ENCODE results near the gene PNPLA3.

The PNPLA3 gene

DNA sequence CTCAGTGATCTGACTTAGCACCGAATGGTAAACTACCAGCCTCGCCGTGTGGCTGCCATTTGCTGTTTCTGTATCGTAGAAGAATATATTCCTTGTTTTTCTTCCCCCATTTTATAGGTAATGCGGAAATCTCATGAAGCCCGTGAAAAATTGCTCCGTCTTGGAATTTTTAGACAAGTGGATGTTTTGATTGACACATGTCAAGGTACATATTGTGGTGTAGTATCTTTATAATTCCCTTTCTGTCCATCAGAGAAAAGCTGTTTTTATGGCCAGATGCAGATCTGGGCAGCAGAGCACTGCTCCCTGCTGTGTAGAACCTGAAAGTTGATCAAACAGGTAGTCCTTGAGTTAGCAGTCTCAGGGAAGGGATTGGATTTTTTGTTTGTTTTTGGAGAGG lies 45.0 kb downstream of the PNPLA3 start:
- no peak for DNase-seq

DNA sequence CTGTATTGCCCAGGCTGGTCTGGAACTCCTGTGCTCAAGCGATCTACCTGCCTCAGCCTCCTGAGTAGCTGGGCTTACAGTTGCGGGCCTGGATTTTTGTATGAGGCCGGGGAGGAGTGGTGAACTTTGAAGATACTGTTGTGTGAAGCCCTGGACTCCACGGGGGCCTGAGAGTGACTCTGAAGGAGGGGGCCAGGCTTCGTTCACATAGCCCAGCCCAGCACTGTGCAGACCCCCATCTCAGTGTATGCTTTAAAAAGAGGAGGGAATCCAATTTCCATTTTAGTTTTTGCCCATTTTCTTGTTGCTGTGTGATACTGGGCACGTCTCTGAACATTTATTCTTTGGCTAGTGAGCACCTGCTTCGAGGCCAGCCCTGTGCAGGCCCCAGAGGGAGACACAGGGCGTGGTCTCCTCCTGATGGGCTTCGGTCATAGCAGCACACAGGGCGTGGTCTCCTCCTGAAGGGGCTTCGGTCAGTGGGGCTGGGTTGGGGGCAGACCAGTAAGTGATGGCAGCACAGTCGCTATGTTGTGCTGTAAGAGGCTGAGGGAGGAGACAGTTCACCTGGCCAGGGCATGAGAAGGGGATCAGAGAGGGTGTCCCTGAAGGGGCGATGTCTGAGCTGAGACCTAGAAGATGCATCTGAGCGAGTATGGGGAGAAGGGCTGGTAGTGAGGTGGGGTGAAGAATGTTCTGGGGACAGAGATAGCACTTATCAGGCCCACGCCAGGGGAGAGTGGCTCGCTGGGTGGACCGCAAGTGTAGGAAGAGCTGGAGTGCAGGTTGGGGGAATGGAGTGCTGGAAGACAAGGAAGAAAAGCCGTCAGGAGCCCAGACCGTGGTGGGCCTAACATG lies 45.6 kb downstream of the PNPLA3 start:
- no peak for DNase-seq

DNA sequence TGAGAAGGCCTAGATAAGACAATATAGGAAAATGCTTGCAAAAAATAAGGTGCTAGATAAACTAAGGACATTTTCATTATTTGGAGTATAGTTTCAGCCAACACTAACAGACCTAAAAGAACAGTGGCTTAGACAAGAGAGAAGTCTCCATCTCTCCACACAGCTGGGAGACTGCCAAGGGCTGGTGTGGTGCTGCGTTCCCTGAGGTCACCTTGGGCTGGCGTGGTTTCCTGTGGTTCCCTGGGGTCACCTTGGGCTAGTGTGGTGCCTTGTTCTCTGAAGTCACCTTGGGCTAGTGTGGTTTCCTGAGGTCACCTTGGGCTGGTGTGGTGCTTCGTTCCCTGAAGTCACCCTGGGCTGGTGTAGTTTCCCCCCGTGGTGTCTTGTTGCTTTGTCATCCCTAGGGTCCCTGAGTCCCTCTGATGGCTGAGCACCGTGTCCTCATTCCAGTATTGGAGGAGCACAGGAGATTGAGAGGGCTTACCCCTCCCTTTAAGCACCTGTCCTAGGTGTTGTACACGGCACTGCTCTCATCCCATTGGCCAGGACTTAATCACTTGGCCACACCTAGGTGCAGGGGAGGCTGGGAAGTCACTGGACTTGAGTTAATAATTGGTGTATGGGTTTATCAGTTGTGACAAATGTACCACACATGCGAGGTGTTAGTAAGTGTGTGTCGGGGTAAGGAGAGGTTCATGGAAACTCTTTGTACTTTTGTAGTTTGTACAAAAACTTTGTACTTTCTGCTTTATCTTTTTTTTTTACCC lies 46.6 kb downstream of the PNPLA3 start:
- no peak for DNase-seq

DNA sequence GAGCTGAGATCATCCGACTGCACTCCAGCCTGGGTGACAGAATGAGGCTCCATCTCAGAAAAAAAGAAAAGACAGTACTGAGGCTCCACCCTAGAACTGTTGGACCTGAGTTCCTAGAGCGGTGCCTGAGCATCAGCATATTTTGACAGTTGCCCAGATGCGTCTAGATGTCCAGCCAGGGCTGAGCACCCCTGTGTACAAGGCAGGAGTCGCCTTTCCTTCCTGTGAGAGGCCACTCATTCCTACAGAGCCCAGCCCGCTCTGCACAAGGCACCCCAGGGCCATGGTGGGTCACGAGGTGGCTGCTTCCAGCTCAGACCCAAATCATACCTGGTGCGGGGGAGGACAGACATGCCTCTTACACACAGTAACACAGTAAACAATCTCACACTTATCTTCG lies 47.5 kb downstream of the PNPLA3 start:
- no peak for DNase-seq

DNA sequence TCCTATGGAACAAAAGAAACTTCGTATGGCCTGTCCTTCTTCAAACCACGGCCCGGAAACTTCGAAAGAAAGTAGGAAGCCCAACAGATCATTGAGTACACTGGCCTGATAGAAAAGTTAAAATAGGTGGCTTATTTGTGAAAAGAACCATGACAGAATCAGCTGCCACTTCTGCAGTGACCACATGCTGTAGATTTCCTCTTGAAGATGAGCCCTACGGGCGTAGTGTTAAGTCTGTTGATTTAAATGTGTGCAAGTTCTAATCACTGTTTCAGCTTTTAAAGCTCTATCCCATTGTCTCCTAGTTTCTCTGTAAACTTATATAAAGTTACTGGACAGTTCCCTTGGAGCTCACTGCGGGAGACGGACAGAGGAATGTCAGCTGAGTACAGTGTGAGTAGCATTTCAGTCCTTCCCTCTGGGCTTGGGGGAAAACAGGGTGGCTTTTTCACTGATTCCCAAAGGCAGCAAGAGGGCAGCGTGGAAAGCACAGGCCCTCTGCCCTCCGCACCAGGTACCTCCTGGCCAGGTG lies 49.4 kb downstream of the PNPLA3 start:
- DNase-seq, result no peak

DNA sequence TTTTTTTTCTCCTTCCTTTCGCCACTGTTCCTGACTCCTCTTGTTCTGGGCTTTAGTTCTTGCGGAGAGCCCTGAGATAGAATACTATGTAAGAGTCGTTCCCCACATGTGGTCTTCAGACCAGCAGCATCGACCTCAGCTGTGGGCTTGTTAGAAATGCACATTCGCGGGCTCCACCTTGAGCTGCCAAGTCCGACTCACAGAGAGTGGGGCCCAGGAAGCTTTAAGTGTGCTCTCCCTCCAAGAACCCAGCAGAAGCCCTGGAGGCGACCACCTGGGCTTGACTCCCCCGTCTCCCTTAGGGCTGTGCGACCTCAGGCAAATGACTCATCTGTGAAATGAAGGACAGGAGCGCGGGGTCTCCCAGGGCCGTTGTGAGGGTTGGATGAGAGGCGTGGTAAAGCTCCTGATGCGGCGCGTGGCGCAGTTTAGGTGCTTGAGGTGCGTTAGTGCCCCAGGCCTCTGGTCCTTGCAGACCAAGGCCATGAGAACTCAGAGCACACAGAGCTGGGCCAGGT lies 50.5 kb downstream of the PNPLA3 start:
- no peak for DNase-seq

DNA sequence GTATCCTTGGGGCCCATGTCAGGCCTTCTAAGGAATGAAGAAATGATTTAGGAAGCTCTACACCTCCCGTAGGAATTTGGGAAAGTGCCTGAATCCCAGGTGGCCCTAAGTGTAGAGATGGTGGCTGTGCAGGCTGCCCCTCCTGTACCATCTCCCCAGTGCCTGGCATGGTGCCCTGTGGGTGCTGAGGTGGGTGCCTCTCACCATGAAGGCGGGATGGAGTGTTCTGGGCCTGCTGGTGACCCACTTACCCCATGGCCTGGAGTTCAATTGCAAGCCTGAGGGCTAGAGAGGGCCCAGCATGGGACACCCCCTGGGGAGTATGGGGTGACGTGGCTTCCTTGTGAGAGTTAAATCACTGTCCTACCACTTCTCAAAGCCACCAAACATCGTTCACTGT lies 51.4 kb downstream of the PNPLA3 start:
- no peak for DNase-seq

DNA sequence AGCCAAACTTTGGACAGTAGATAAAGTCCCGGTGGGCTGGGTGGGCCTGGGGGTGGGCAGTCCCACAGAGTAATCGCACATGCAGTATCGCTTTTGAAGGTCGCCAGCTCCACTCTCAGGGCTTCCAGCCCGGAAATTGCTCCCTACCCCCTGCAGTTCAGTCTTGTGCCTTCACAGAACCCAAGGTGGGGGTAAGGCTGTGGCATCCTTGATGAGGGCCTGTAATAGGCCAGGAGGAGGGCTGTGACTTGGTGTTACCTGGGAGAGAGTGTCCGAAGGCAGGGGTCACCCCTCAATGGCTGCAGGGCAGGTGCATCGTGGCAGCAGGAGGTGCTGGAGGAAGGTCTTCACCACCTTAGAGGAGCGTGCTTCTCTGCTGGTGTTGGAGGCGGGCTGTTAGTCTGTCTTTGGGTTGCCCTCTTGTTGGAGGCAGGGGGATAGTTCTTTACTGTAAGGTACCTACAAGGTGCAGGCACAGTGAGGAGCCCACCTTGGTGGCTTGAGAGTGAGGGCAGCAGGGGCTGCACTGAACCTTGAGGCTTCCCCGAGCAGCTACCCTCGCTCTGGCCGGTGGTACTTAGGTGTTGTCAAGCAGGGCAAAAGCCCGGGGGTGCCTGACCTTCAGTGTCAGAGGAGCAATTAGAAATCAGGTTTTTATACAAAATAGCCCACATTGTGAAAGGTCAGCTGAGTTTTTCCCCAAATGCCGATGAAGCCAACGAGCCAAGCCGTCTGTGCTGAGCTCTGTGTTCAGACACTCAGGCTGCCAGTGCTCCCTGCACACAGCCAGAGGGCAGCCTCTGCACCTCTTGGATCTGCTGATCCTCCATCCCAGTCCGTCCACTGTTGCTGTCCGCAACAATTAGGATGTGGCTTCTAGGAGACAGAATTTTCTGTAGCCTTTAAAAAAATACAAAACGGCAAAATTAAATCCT lies 53.5 kb downstream of the PNPLA3 start:
- DNase-seq, result no peak

DNA sequence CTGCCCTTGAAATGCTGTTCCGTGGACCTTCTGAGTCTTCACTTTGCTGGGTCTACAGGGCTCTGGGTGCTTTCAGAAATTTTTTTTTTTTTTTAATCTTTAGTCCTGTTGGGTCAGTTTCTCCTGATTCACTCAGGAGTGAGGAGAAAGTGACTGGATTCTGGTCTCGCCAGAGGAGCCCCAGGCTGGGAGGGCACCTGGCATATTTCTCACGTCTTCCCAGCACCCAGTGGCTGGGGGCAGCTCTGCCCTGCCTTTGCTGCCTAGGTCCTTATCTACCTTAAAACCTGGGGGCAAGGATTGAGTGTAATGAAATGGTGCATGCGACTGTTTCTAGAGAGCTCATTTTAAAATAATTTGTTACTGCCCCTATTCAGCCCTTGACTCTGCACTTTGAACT lies 55.0 kb downstream of the PNPLA3 start:
- DNase-seq, result no peak

DNA sequence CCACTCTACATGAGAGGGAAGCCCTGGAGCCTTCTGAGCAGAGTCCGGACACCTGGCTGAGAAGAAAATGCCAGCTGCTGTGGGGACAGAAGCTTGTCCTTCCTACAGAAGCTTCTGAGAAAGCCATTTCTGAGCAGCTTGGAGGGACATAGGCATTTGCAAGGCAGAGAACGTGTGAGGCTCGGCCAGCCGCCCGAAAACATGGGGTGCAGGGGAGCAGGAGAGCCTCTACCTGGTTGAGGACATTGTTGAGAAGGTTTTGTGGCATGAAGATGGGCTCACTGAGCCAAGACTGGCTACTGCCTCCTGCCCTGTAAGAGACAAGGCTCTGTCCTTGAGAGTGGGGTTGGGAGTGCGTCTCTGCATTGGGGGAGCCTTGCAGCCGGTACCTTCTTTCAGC lies 57.0 kb downstream of the PNPLA3 start:
- DNase-seq, result no peak

DNA sequence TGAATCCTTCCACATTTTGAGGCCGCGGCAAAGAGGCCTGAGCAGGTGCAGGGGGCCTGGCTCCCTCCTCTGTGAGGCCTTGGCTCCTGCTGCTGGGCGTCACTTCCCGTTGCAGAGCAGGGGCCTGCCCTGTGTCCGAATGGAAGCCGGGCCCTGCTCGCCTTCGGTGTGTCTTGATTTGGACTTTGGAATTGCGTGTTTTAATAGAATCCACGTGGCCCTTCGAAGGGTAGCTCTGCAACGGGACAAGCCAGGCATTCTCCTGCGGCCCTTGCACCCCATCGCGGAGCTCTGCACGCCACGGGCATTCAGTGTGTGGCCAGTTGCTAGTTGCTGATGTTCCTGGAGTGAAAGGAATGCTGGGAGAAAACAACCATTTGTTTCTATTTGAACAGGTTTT lies 57.4 kb downstream of the PNPLA3 start:
- DNase-seq, result no peak

DNA sequence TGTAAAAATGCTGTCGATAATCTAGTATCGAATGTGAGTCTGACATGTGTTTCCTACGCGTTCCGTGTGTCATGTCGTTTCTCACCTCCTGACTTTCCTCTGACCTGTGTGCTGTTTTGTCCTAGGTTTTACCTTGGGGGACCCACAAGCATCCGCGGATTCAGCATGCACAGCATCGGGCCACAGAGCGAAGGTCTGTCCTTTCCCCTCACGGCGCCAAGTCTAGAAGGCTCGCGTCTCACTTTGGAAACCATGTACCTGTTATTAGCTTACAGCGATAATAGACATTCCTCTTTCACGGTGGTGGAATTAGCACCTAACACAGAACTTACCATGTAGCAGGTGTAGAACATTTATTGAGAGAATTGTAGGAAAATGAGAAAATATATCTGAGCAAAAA lies 60.2 kb downstream of the PNPLA3 start:
- DNase-seq, result no peak

DNA sequence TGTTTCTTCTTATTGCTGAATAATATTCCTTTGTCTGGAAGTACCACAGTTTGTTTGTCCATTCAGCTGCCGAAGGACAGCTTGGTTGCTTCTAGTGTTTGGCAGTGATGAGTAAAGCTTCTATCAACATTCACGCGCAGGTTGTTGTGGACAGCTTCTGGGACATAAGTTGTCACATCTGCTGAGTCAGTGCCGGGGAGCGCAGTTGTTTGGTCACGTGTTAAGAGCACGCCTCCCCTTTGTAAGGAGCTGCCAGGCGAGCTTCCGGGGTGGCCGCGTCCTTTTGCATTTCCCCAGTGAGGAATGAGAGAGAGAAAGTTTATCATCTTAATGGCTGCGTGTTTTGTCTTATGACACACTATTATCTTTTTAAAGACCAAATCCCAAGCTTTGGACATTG lies 61.9 kb downstream of the PNPLA3 start:
- DNase-seq, result no peak

DNA sequence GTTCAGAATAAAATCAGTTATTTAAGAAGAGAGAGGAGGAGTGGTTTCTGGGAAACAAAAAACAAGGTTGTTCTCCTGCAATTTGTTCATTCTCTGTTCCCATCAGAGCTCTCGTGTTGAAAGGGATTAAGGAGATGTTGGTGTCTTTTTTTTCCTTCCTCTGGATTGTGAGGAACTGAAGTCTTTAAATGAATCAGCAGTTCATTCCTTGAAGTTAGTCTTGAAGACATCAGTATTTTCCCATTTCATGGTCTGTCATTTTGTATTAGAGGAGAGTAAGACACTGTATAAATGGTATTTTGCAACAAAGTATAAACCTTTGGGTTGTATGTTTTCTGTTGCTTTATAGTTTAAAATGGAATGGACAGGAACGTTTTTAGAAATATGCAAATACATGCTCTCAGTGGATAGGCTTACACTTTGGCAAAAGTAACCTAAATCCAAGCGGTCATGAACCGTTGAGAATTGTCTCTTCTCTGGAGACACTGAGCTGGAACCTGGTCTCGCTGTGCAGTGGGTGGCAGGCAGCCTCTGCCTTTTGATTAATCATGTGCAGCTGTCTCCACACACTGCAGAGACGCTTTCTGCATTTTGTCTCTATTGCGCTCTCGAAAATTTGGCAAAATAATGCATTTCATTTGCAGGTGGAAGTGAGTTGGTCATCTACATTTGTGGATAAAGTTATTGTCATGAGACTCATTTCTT lies 64.7 kb downstream of the PNPLA3 start:
- no peak for DNase-seq

DNA sequence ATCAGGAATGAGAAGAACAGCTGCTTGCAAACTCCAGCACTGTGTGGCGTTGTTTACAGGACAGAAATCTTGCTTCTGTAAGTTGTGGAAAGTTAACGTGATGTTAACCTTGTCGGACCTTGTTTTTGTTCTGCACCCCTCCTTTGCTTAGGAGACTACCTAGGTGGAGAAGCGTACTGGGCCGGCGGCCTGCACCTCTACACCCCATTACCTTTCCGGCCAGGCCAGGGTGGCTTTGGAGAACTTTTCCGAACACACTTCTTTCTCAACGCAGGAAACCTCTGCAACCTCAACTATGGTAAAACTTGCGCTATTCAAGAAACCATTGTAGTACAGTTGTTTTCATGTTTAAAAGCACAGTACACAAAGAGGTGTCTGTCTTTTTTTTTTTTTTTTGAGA lies 65.4 kb downstream of the PNPLA3 start:
- DNase-seq, result no peak

DNA sequence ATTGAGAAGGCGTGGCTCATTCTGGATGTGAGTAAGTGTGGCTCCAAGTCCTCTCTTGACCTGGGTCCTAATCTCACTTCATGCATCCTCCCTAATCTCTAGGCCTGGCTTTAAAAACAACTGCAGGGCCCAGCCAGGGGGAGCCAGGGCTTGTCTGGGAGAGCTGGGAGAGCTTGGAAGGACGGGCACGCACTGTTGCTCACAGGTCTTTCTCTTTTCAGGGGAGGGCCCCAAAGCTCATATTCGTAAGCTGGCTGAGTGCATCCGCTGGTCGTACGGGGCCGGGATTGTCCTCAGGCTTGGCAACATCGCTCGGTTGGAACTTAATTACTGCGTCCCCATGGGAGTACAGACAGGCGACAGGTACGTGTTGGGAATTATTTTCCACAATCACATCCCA lies 66.4 kb downstream of the PNPLA3 start:
- no peak for DNase-seq

DNA sequence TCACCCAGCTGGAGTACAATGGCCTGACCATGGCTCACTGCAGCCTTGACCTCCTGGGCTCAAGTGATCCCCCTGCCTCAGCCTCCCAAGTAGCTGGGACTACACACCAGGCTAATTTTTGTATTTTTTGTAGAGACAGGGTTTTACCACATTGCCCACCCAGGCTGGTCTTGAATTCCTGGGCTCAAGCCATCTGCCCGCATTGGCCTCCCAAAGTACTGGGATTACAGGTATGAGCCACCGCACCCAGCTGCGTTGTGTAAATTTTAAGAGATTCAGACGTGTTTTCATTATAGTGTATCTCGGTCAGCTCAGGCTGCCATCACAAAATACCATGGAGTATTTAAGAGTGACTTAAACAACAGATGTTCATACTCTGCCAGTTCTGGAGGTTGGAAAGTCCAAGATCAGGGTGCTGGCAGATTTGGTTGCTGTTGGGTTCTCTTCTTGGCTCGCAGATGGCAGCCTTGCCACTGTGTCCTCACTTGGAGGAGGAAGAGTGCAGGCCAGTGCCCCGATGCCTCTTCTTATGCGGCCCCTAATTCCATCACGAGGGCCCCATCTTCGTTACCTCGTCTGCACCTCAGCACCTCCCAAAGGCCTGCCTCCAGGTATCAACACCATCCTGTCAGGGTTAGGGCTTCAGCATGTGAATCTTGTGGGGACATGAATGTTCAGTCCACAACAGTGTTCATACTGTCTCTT lies 67.9 kb downstream of the PNPLA3 start:
- DNase-seq, result no peak

DNA sequence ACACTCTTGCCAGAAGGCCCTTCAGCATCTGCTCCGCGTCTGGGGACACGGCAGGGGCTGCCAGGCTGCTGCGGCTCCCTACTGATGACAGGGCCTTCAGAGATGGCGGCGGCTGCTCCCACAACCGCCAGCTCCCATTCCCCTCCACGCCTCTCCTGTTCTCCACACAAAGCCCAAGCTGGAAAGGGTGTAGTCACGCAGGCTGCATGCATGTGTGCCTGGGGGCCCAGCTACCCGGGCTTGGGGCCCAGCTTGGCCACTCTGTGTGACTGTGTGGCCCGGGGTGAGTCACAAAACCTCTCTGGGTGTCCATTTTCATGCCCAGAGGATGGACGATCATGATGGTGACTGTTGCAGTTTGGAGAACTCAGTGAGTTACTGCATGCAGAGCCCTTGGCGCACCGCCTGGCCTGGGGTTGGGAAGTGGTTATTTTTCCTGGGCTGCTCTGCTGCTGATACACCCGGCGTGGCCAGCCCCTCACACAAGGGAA lies 68.8 kb downstream of the PNPLA3 start:
- DNase-seq, result no peak

DNA sequence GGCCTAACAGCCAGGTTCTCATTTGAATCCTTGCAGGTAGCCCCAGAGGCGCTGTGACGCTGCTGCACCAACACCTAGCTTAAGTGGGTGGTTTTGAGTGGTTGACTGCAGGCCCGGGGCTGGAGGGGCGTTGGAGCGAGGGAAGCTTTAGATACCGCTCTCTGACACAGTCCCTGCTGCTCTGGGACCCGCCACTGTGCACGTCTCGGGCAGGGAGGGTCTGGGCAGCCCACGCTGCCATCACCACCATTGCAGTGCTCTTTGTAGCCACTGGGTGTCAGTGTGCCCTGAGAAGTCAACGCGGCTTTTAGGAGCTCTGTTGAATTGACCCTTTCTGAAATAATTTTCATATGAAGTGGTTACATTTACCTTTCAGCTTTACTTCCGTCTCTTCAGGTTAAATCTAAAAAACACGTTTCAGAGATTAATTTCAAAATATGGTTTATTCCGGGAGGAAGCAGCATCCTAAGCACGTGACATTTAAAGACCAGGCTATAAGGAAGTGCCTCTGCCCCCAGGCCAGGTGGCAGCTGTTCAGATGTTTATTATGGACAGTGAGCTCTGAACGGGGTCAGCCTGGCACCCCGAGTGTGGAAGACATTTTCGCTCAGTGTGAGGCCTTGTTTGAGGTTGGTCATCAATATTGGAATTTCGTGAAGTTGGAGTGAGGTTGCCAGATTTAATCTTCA lies 69.6 kb downstream of the PNPLA3 start:
- peak; percentile 73 for DNase-seq

DNA sequence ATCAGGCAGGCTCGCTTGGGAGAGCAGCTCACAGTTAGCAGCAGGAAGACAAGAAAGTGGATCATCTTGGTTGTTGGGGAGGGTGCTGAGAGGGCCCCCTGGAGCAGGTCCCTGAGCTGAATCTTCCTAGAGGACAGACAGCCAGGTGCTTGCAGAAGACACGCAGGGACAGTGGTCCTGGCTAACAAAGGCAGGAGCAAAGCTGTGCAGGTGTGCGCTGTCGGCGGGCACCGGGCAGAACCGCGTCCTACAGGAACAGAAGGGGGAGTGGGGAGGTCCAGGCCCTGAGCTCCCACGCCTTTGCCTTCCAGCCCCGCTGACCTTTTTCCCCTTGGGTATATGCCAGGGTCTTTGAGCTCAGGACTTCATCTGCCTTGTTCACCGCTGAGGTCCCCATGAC lies 70.4 kb downstream of the PNPLA3 start:
- DNase-seq, result no peak

DNA sequence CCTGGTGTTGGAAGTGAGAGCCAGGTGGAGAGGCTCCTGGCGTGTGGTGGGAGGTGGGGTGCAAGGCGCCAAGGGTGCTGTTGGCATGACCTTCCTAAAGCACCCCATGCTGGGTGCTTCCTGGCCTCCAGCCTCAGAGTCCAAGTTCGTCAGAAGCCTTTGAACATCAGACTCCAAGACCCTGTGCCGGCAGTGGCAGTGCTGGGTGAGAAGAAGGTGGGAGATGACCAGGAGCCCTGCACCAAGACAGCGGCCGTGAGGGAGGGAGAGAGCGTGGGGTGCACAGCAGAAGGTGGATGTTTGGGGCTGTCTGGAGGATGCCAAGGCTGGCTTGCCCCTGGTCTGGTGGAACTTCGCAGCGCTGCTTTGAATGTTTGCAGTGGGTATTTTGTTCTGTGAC lies 70.8 kb downstream of the PNPLA3 start:
- DNase-seq, result no peak

Measured in activated CD4-positive, alpha-beta T cell treated with anti-CD3 and anti-CD28 coated beads for 48 hours (primary cell).